Activated CD8-positive, alpha-beta memory T cell treated with anti-CD3 and anti-CD28 coated beads for 36 hours (primary cell): Measurements from ENCODE around the gene OR7C2. TPM values are rescaled to one million over a fixed set of nuclear protein-coding genes. Genes with fewer than 3 reads are reported as not detected.

Experiments used
- CTCF ChIA-PET: fragments of 350-600 bp; sonication (Branson Sonifier 250); formaldehyde crosslinking; loops from one replicate; lab custom pipeline; 2021; ENCODE audit warnings: antibody characterized with exemption; lab: Charles Lee
- POLR2A ChIA-PET: fragments of 350-600 bp; sonication (Branson Sonifier 250); formaldehyde crosslinking; loops from one replicate; lab custom pipeline; 2021; ENCODE audit warnings: antibody characterized with exemption; lab: Charles Lee
- total RNA-seq, 2 experiments: library from RNA; stranded (reverse); gene quantifications; one replicate each; pipeline ENCODE4 v1.2.3, GENCODE V29; 2021

Gene OR7C2
- total RNA-seq, 2 experiments from 2014 or later = not detected

- ChIA-PET POLR2A (no interaction called here), CTCF (no interaction called here)
Observed at GRCh38 chr19:14977128-14977527, 35.8 kb downstream of the OR7C2 start.

- CTCF ChIA-PET = interaction anchor here (0.6 kb wide), 1 partner anchor 218 kb away, joined by 4 read pairs; no protein-coding TSS in a partner anchor
- POLR2A ChIA-PET = no interaction called here
Observed at GRCh38 chr19:14978161-14978776, 37.0 kb downstream of the OR7C2 start.

- POLR2A ChIA-PET = no interaction called here
- CTCF ChIA-PET = no interaction called here
Observed at GRCh38 chr19:14979476-14980255, 38.4 kb downstream of the OR7C2 start, which contains the start of gene SLC1A6. TSS of gene SLC1A6 (minus strand) at chr19:14979864. CDS start at chr19:14972910, 6,954 bp downstream.

GRCh38 chr19:14985133-14985532 lies 43.8 kb downstream of the OR7C2 start:
- CTCF ChIA-PET = no interaction called here

More at GRCh38 chr19:14985133-14985532, 43.8 kb downstream of the OR7C2 start:
- POLR2A ChIA-PET = no interaction called here

Other genes with a start within 250 kb of the OR7C2 start
- gene ADGRE2, start 162.9 kb upstream of the OR7C2 start, total RNA-seq = under 1 TPM; 0.42 to 0.69 TPM
- gene OR7A5, start 106.3 kb upstream of the OR7C2 start, total RNA-seq = not detected
- gene OR7C1, start 106.3 kb upstream of the OR7C2 start, total RNA-seq = not detected
- not detected for gene OR7A10, start 92.6 kb upstream of the OR7C2 start, total RNA-seq
- gene OR7A17, start 55.4 kb upstream of the OR7C2 start, total RNA-seq = not detected
- gene SLC1A6, start 38.4 kb downstream of the OR7C2 start, total RNA-seq = not detected
- gene CASP14, start 108.0 kb downstream of the OR7C2 start, total RNA-seq = not detected
- gene OR1I1, start 140.7 kb downstream of the OR7C2 start, total RNA-seq = not detected
- under 1 TPM; 0.40 to 0.72 TPM for gene SYDE1, start 165.9 kb downstream of the OR7C2 start, total RNA-seq